ENCODE results near the gene SYNJ1. TPM values are rescaled to one million over a fixed set of nuclear protein-coding genes. Genes with fewer than 3 reads are reported as not detected.

SYNJ1 gene
- total and polyA plus RNA-seq, 9 of the 15 experiments (the other 6 are each of a cell fraction or from before 2014, with no cell fraction given), result 2.4 to 10.6 (median 5.6) TPM

GRCh38 chr21:32608851-32609250, 119.0 kb downstream of the SYNJ1 start:
- peaks cover 32% of the 10 kb centered on the region for H3K79me2 ChIP-seq (ENCODE audit: control insufficient read depth, insufficient read depth, low read length)
- 93% methylated on average over 5 of the region's 5 CpGs for WGBS (ENCODE audit: insufficient coverage, low coverage, missing lambda C conversion rate)
- CTCF ChIA-PET (ENCODE audit: low intra/inter-chr PET ratio), result no interaction called here
- TF ChIP-seq SIRT6 (IDR thresholded peaks at IDR 0.05; ENCODE audit: low read depth, low read length) (no peak), BCLAF1 (IDR thresholded peaks at IDR 0.05; ENCODE audit: borderline replicate concordance in 1 of 2, control insufficient read depth in 1 of 2, low read depth in 2 of 2, low read length in 1 of 2) (no peak), CXXC5 (CRISPR knock-in tag; IDR thresholded peaks at IDR 0.05) (no peak), SETDB1 (IDR thresholded peaks at IDR 0.05; ENCODE audit: low read length) (no peak), ETV1 (tag; conservative IDR thresholded peaks at IDR 0.05; ENCODE audit: low read depth) (no peak), ZNF263 (CRISPR knock-in tag; IDR thresholded peaks at IDR 0.05; ENCODE audit: borderline replicate concordance) (no peak), TAL1 (IDR thresholded peaks at IDR 0.05) (no peak), KAT7 (CRISPR knock-in tag; IDR thresholded peaks at IDR 0.05; ENCODE audit: borderline replicate concordance) (no peak), SIN3A (IDR thresholded peaks at IDR 0.05; ENCODE audit: borderline replicate concordance in 2 of 2, control insufficient read depth in 1 of 2, low read depth in 2 of 2, low read length in 2 of 2) (no peak), ARNT (IDR thresholded peaks at IDR 0.05) (no peak), FOXA3 (CRISPR knock-in tag; conservative IDR thresholded peaks at IDR 0.05 in 1 of 2, IDR thresholded peaks at IDR 0.05 in 1 of 2) (no peak), ZNF398 (CRISPR knock-in tag; IDR thresholded peaks at IDR 0.05) (no peak), ZNF280B (CRISPR knock-in tag; IDR thresholded peaks at IDR 0.05) (no peak), NFYB (IDR thresholded peaks at IDR 0.05; ENCODE audit: extremely low read depth, insufficient read length) (no peak), OTX1 (CRISPR knock-in tag; IDR thresholded peaks at IDR 0.05) (no peak)

More at GRCh38 chr21:32608851-32609250, 119.0 kb downstream of the SYNJ1 start:
- Histone ChIP-seq H3K9ac (ENCODE audit: insufficient read depth in 1 of 2, low read depth in 2 of 2, low read length in 2 of 2) (no peak overlapping the region), H3K4me2 (ENCODE audit: insufficient read depth, low read length) (no peak overlapping the region), H3K36me3 (ENCODE audit: control insufficient read depth, insufficient read depth, low read length) (peaks cover 66% of the 10 kb centered on the region), H3K4me3 (no peak overlapping the region), H3K27me3 (ENCODE audit: control insufficient read depth in 2 of 2, insufficient read depth in 2 of 2, low read length in 2 of 2) (no peaks in the 10 kb centered on the region), H3K9me1 (ENCODE audit: control insufficient read depth, insufficient read depth, low read length) (peaks cover 4% of the 10 kb centered on the region), H2AFZ (ENCODE audit: low read depth, low read length) (no peak overlapping the region), H4K20me1 (replicated peaks; ENCODE audit: control insufficient read depth, insufficient read depth, low read length) (no peaks in the 10 kb centered on the region), H3K9me3 (replicated peaks; ENCODE audit: control insufficient read depth, insufficient read depth, low read depth, low read length) (no peaks in the 10 kb centered on the region), H3K4me1 (replicated peaks in 1 of 2; ENCODE audit: control insufficient read depth in 2 of 2, insufficient read depth in 2 of 2, low read length in 2 of 2) (peaks cover 6 to 22% of the 10 kb centered on the region in 2 experiments; a peak in 4 of 5 replicates), H3K27ac (ENCODE audit: extremely low read depth, low read depth, low read length) (no peak overlapping the region)
- in situ Hi-C loops (cut with MboI) (no loop called here), intact Hi-C loops (cut with micrococcal nuclease) (no loop called here)
- BruUV-seq (replicated peaks), result no TSS peak
- ATAC-seq (no peak), DNase-seq (ENCODE audit: extremely low read depth in 1 of 4, low spot score in 3 of 4) (no peak), FAIRE-seq (no peak)
- POLR2A ChIA-PET, result interaction anchor here (0.9 to 1.4 kb wide), 2 partner anchors 11 to 13 kb away, joined by 3 to 4 read pairs; no protein-coding TSS in a partner anchor

Data from K562 (cell line).